Smooth muscle cell (in vitro differentiated cells): Measurements from ENCODE around the gene ASB7. TPM values are rescaled to one million over a fixed set of nuclear protein-coding genes. Genes with fewer than 3 reads are reported as not detected.

Source experiments
- DNase-seq: peaks from one replicate; lab custom pipeline; 2025; ENCODE audit not compliant: unreplicated experiment; lab: John Stamatoyannopoulos, UW
- H2AFZ ChIP-seq: fragments of 200-600 bp; sonication (generic); 2 replicates; pipeline ENCODE4 v1.6.0; 2016; ENCODE audit warnings: antibody characterized with exemption, low read depth, mild to moderate bottlenecking
- H3F3A ChIP-seq: fragments of 200-600 bp; sonication (generic); 2 replicates; pipeline ENCODE4 v1.6.0; 2017; ENCODE audit warnings: antibody characterized with exemption, low read depth
- H3K27ac ChIP-seq: fragments of 200-600 bp; sonication (generic); 2 replicates; pipeline ENCODE4 v1.5.1; 2016; ENCODE audit warnings: low read depth, mild to moderate bottlenecking
- H3K27me3 ChIP-seq: fragments of 200-600 bp; sonication (generic); 2 replicates; pipeline ENCODE4 v1.6.1; 2016; ENCODE audit warnings: low read depth, mild to moderate bottlenecking
- H3K36me3 ChIP-seq: fragments of 200-600 bp; sonication (generic); 2 replicates; pipeline ENCODE4 v1.5.1; 2016; ENCODE audit warnings: low read depth
- H3K4me1 ChIP-seq: fragments of 200-600 bp; sonication (generic); 2 replicates; pipeline ENCODE4 v1.5.1; 2016; ENCODE audit warnings: low read depth
- H3K4me2 ChIP-seq: fragments of 200-600 bp; sonication (generic); 2 replicates; pipeline ENCODE4 v1.6.0; 2016; ENCODE audit warnings: mild to moderate bottlenecking
- H3K4me3 ChIP-seq: fragments of 200-600 bp; sonication (generic); 2 replicates; pipeline ENCODE4 v1.5.1; 2016; ENCODE audit warnings: mild to moderate bottlenecking
- H3K79me2 ChIP-seq: fragments of 200-600 bp; sonication (generic); 2 replicates; pipeline ENCODE4 v1.6.0; 2016; ENCODE audit warnings: low read depth, mild to moderate bottlenecking
- H3K9ac ChIP-seq: fragments of 200-600 bp; sonication (generic); 2 replicates; pipeline ENCODE4 v1.6.0; 2016; ENCODE audit warnings: low read depth
- H3K9me3 ChIP-seq: fragments of 200-600 bp; sonication (generic); replicated peaks from 2 replicates; pipeline ENCODE4 v1.5.1; 2016; ENCODE audit warnings: low read depth
- H4K20me1 ChIP-seq: fragments of 200-600 bp; sonication (generic); 2 replicates; pipeline ENCODE4 v1.6.0; 2016; ENCODE audit warnings: low read depth
- CTCF ChIP-seq: fragments of 200-600 bp; sonication (generic); IDR thresholded peaks from 2 replicates; pipeline ENCODE4 v1.5.1; 2017; ENCODE audit warnings: borderline replicate concordance, mild to moderate bottlenecking, antibody characterized with exemption; ENCODE audit not compliant: insufficient read depth, poor library complexity, severe bottlenecking
- WGBS: methylation state at CpG from one replicate; pipeline ENCODE4 v1.1.7; 2016; ENCODE audit warnings: low lambda C conversion rate; 5-methylcytosine and 5-hydroxymethylcytosine counted together
- polyA plus RNA-seq: library from polyadenylated mRNA; unstranded; fragments of >200 nt; fragmentation: Nextera tagmentation; extraction: Ambion mirVana; gene quantifications from 2 replicates; pipeline ENCODE4 v1.2.1, GENCODE V29; 2016
- total RNA-seq: library from RNA; depleted of rRNA; stranded (reverse); fragments of >200 nt; gene quantifications from 2 replicates; pipeline ENCODE4 v1.2.3, GENCODE V29; 2014

ASB7 gene
- total and polyA plus RNA-seq, 2 experiments from 2014 or later: 6.2 to 9.5 TPM

DNA sequence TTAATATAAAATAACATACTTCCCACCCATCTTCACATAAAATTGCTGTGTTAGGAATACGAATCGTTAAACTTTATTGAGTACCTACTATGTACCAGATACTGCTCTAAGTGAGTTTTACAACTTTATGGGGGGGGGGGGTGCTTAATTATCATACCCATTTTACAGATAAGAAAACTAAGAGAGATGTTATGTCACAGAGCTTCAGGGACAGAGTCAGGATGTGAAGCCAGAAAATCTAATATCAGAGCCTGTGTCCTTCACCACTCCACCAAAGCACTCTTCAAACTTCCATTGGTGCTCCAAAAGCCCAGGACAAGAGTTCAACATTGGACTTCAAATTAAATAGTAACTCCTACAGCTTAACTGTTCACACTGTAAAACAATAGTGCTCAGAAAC is 9.0 kb upstream of the ASB7 start:
- Histone ChIP-seq H3K4me3 (no peak overlapping the region), H2AFZ (no peak overlapping the region), H3K4me1 (no peaks in the 10 kb centered on the region), H3K27ac (no peak overlapping the region), H3F3A (no peaks in the 10 kb centered on the region), H3K36me3 (peaks cover under 1% of the 10 kb centered on the region), H3K79me2 (peaks cover 55% of the 10 kb centered on the region), H3K9ac (no peak overlapping the region), H3K9me3 (peaks cover 9% of the 10 kb centered on the region), H4K20me1 (peaks cover 74% of the 10 kb centered on the region), H3K4me2 (no peak overlapping the region), H3K27me3 (no peaks in the 10 kb centered on the region)
- no peak for TF ChIP-seq CTCF
- DNase-seq: no peak
- WGBS: 98% methylated on average over 2 of the region's 2 CpGs

- Histone ChIP-seq H4K20me1 (peaks cover 73% of the 10 kb centered on the region), H3K4me2 (no peak overlapping the region), H3K4me1 (peaks cover 6% of the 10 kb centered on the region), H3K36me3 (no peaks in the 10 kb centered on the region), H3F3A (no peaks in the 10 kb centered on the region), H3K27me3 (no peaks in the 10 kb centered on the region), H3K4me3 (no peak overlapping the region), H3K9ac (no peak overlapping the region), H3K27ac (no peak overlapping the region), H3K9me3 (no peaks in the 10 kb centered on the region), H3K79me2 (peaks cover 71% of the 10 kb centered on the region), H2AFZ (no peak overlapping the region)
- WGBS: 84% methylated on average over 3 of the region's 3 CpGs
- no peak for TF ChIP-seq CTCF
- DNase-seq: no peak
These were observed 6.4 kb upstream of the ASB7 start for GRCh38 chr15:100595964-100596363.

GRCh38 chr15:100596792-100597191 is 5.6 kb upstream of the ASB7 start:
- H4K20me1 ChIP-seq: peaks cover 70% of the 10 kb centered on the region
- no peak overlapping the region for H3K4me2 ChIP-seq
- H3K27me3 ChIP-seq: no peaks in the 10 kb centered on the region
- H3F3A ChIP-seq: no peaks in the 10 kb centered on the region
- no peaks in the 10 kb centered on the region for H3K9me3 ChIP-seq
- H3K36me3 ChIP-seq: no peaks in the 10 kb centered on the region
- peaks cover 73% of the 10 kb centered on the region for H3K79me2 ChIP-seq
- H3K9ac ChIP-seq: no peak overlapping the region
- no peak overlapping the region for H2AFZ ChIP-seq
- no peak overlapping the region for H3K27ac ChIP-seq
- H3K4me3 ChIP-seq: no peak overlapping the region
- no peak for TF ChIP-seq CTCF
- H3K4me1 ChIP-seq: peaks cover 8% of the 10 kb centered on the region
- WGBS: 89% methylated on average over 7 of the region's 7 CpGs
- DNase-seq: no peak

DNA sequence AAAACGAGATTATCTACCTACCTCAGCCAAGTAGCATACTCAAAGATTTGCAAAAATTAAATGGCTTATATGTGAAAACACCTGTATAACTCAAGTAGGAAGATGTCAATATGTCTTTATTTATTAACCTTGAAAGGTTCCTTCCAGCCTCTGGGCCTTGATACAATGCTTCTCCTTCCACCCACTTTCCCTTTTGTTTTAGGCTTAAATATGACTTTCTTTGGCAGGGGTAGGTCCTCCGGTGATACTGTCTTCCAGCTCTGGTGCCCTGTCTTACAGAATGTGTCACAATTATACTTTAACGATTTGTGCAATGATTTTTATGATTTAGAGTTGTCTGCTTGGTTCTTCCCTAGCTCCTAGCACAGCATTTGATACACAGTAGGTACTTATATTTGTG is 4.5 kb upstream of the ASB7 start:
- H3K36me3 ChIP-seq: no peaks in the 10 kb centered on the region
- H3K4me1 ChIP-seq: peaks cover 8% of the 10 kb centered on the region
- no peak for TF ChIP-seq CTCF
- no peak overlapping the region for H3K4me2 ChIP-seq
- no peak overlapping the region for H2AFZ ChIP-seq
- H3K79me2 ChIP-seq: peaks cover 70% of the 10 kb centered on the region
- peaks cover 60% of the 10 kb centered on the region for H4K20me1 ChIP-seq
- H3K9me3 ChIP-seq: no peaks in the 10 kb centered on the region
- H3K9ac ChIP-seq: no peak overlapping the region
- H3K4me3 ChIP-seq: no peak overlapping the region
- WGBS: 97% methylated on average over 3 of the region's 3 CpGs
- DNase-seq: no peak
- H3K27ac ChIP-seq: no peak overlapping the region
- no peaks in the 10 kb centered on the region for H3F3A ChIP-seq
- no peaks in the 10 kb centered on the region for H3K27me3 ChIP-seq
